Measurements from ENCODE around the gene PAX4.

Gene PAX4

DNA sequence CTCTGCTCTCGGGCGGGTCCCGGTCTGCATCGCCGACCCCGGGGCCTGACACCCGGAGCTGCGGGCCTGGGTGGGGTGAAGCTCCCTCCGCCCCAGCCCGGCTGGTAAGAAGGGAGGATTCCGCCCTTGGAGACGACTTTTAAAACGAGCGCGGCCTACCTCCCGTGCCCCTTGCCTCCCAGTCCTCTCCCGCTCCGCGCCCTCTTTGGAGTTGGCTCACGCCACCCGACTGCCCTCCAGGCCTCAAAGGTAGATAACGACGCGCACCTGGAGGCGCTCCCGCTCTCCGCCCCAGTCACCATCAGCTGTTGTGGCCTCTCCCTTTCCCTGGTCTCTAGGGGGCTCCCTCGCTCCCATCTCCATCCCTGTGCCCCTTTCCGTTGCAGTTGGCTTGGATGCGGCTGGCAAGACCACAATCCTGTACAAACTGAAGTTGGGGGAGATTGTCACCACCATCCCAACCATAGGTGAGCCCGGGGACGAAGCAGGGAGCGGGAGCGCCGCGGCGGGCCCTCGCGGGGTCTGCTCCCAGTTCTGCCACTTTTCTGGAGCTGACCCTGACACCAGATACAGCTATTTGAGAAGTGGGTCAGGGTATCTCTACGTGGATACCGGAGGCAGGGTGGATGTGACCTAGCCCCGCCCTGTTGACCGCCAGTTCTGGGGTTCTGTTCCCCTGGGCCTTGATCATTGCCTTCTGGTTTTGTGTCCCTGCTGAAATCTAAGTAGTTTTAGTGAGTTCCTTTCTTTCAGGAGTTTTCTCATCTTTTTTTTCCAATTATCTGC is 29.1 kb downstream of the PAX4 start:
- peak overlapping the region; percentile 84 for H3K4me2 ChIP-seq (ENCODE audit: low read depth, low read length, poor library complexity, severe bottlenecking)
- H3K9ac ChIP-seq (ENCODE audit: low read depth, low read length, poor library complexity, severe bottlenecking) = peak overlapping the region; percentile 87
- H3K4me1 ChIP-seq (ENCODE audit: insufficient read depth, low read length, poor library complexity, severe bottlenecking) = peaks cover 23% of the 10 kb centered on the region
- H3K9me2 ChIP-seq (replicated peaks; ENCODE audit: low read depth, low read length) = no peaks in the 10 kb centered on the region
- peaks cover 7% of the 10 kb centered on the region; the same call in 1 of the 2 replicates for H3K36me3 ChIP-seq (ENCODE audit: insufficient read depth, low read length)
- H3K9me3 ChIP-seq (ENCODE audit: insufficient read depth, low read depth, low read length) = no peaks in the 10 kb centered on the region
- peaks cover 32% of the 10 kb centered on the region for H3K79me2 ChIP-seq (ENCODE audit: insufficient read depth, low read length)
- H3K4me3 ChIP-seq (ENCODE audit: low read length, poor library complexity, severe bottlenecking) = peak overlapping the region; percentile 97
- TF ChIP-seq EZH2phosphoT487 (IDR thresholded peaks at IDR 0.05; ENCODE audit: borderline replicate concordance) = no peak
- TF ChIP-seq, protein P1, sequence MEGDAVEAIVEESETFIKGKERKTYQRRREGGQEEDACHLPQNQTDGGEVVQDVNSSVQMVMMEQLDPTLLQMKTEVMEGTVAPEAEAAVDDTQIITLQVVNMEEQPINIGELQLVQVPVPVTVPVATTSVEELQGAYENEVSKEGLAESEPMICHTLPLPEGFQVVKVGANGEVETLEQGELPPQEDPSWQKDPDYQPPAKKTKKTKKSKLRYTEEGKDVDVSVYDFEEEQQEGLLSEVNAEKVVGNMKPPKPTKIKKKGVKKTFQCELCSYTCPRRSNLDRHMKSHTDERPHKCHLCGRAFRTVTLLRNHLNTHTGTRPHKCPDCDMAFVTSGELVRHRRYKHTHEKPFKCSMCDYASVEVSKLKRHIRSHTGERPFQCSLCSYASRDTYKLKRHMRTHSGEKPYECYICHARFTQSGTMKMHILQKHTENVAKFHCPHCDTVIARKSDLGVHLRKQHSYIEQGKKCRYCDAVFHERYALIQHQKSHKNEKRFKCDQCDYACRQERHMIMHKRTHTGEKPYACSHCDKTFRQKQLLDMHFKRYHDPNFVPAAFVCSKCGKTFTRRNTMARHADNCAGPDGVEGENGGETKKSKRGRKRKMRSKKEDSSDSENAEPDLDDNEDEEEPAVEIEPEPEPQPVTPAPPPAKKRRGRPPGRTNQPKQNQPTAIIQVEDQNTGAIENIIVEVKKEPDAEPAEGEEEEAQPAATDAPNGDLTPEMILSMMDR (conservative IDR thresholded peaks at IDR 0.05; ENCODE audit: low read length) = peak; percentile 61
- H2AFZ ChIP-seq (ENCODE audit: low read length) = peak overlapping the region; percentile 95
- H3F3A ChIP-seq (ENCODE audit: low read depth) = 0 out of 2 replicates have a peak, but pooled peaks cover 2% of the 10 kb centered on the region
- peaks cover 23% of the 10 kb centered on the region for H4K20me1 ChIP-seq (ENCODE audit: insufficient read depth, low read length, poor library complexity, severe bottlenecking)
- no peaks in the 10 kb centered on the region for H3K27me3 ChIP-seq (ENCODE audit: insufficient read depth, low read length, poor library complexity, severe bottlenecking)

DNA sequence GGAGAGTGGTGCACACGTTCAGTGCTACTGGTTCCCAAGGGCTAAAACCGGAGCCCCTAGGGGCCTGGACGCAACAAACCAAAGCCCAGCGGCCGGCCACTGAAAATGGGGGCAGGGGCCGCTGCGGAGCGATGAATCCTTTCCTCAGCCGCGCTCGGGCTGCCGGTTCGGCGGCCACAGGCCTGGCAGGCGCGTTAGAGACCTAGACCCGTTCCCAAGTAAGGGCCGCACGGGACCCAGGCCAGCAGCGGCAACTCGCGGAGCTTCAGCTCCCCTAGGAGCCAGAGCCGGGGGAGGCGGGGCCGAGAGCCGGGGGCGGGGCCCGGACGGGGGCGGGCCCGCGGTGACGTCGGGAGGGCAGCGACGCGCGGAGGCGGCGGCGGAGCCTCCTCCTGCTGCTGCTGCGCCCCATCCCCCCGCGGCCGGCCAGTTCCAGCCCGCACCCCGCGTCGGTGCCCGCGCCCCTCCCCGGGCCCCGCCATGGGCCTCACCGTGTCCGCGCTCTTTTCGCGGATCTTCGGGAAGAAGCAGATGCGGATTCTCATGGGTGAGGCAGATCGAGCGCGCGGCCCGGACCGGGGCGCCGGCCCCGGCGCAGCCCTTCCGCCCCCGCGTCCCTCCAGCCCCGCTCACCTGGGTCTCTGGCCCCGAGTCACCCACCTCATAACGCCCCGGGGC is 29.8 kb downstream of the PAX4 start, which contains the start of gene ARF5:
Gene ARF5 (plus strand): TSS at position 393 of the 678 bp plus-strand sequence. CDS start 88 bp downstream, at position 481.
- H3K9me3 ChIP-seq (ENCODE audit: insufficient read depth, low read depth, low read length) = no peaks in the 10 kb centered on the region
- TF ChIP-seq, protein P1 (conservative IDR thresholded peaks at IDR 0.05; ENCODE audit: low read length) = no peak
- no peak for TF ChIP-seq EZH2phosphoT487 (IDR thresholded peaks at IDR 0.05; ENCODE audit: borderline replicate concordance)
- peak within 1 kb of the TSS; percentile 97 for H3K4me3 ChIP-seq (ENCODE audit: low read length, poor library complexity, severe bottlenecking)

DNA sequence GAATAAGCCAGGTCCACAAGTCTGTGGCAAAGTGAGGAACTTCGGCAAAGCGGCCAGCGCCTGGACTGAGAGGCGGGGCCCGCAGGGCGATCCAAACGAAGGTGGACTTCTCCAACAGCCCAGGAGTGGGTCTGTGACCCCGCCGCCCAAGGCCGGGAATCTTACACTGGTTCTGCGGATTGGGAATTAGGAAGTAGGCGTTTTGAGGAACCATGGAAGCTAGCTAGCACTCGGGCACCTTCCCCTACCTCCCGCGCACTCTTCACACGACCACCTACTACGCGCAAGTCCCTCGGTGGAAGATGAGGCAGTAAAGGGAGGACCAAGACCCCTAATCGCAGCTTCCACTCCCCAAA is 30.3 kb downstream of the PAX4 start:
- Histone ChIP-seq H3K4me1 (ENCODE audit: insufficient read depth, low read length, poor library complexity, severe bottlenecking) (peaks cover 27% of the 10 kb centered on the region), H3K79me2 (ENCODE audit: insufficient read depth, low read length) (peaks cover 42% of the 10 kb centered on the region), H3K4me2 (ENCODE audit: low read depth, low read length, poor library complexity, severe bottlenecking) (peak overlapping the region; percentile 74), H3K27me3 (ENCODE audit: insufficient read depth, low read length, poor library complexity, severe bottlenecking) (no peaks in the 10 kb centered on the region), H3K9me2 (replicated peaks; ENCODE audit: low read depth, low read length) (no peaks in the 10 kb centered on the region), H4K20me1 (ENCODE audit: insufficient read depth, low read length, poor library complexity, severe bottlenecking) (peaks cover 26% of the 10 kb centered on the region), H3K9ac (ENCODE audit: low read depth, low read length, poor library complexity, severe bottlenecking) (peak overlapping the region; percentile 39), H3K36me3 (ENCODE audit: insufficient read depth, low read length) (peaks cover 7% of the 10 kb centered on the region; the same call in 1 of the 2 replicates), H3K9me3 (ENCODE audit: insufficient read depth, low read depth, low read length) (no peaks in the 10 kb centered on the region), H2AFZ (ENCODE audit: low read length) (peak overlapping the region; percentile 60), H3F3A (ENCODE audit: low read depth) (0 out of 2 replicates have a peak, but pooled peaks cover 2% of the 10 kb centered on the region), H3K4me3 (ENCODE audit: low read length, poor library complexity, severe bottlenecking) (peak overlapping the region; percentile 97)
- TF ChIP-seq EZH2phosphoT487 (IDR thresholded peaks at IDR 0.05; ENCODE audit: borderline replicate concordance) = no peak
- TF ChIP-seq, protein P1 (conservative IDR thresholded peaks at IDR 0.05; ENCODE audit: low read length) = no peak

More for the DNA sequence above, 29.8 kb downstream of the PAX4 start, which contains the start of gene ARF5:
- peak within 1 kb of the TSS; percentile 95 for H2AFZ ChIP-seq (ENCODE audit: low read length)
- peaks cover 27% of the 10 kb centered on the region for H3K4me1 ChIP-seq (ENCODE audit: insufficient read depth, low read length, poor library complexity, severe bottlenecking)
- no peaks in the 10 kb centered on the region for H3K27me3 ChIP-seq (ENCODE audit: insufficient read depth, low read length, poor library complexity, severe bottlenecking)
- 0 out of 2 replicates have a peak, but pooled peaks cover 2% of the 10 kb centered on the region for H3F3A ChIP-seq (ENCODE audit: low read depth)
- no peaks in the 10 kb centered on the region for H3K9me2 ChIP-seq (replicated peaks; ENCODE audit: low read depth, low read length)
- H3K4me2 ChIP-seq (ENCODE audit: low read depth, low read length, poor library complexity, severe bottlenecking) = peak within 1 kb of the TSS; percentile 84
- H3K36me3 ChIP-seq (ENCODE audit: insufficient read depth, low read length) = peaks cover 7% of the 10 kb centered on the region; the same call in 1 of the 2 replicates
- H3K79me2 ChIP-seq (ENCODE audit: insufficient read depth, low read length) = peaks cover 39% of the 10 kb centered on the region
- peak within 1 kb of the TSS; percentile 87 for H3K9ac ChIP-seq (ENCODE audit: low read depth, low read length, poor library complexity, severe bottlenecking)
- H4K20me1 ChIP-seq (ENCODE audit: insufficient read depth, low read length, poor library complexity, severe bottlenecking) = peaks cover 26% of the 10 kb centered on the region
